ENCODE data around the gene OR1N2.
"Not testable (repeated sequence)": the region's sequence is repeated elsewhere in the genome, so short reads cannot be mapped to it uniquely, and the experiment has no call there.

The OR1N2 gene

GRCh38 chr9:122552812-122553211 lies at the start of gene OR1N2:
TSS of gene OR1N2 (plus strand) at chr9:122553112. CDS start at chr9:122553212, 100 bp downstream.
- Mint-ChIP-seq H3K4me1 (ENCODE audit: low read depth) (no peaks in the 10 kb centered on the region), H3K27me3 (ENCODE audit: low read depth) (peaks cover 11% of the 10 kb centered on the region), H3K27ac (no peak within 1 kb of the TSS), H3K36me3 (ENCODE audit: low read depth) (no peaks in the 10 kb centered on the region), H3K9me3 (no peaks in the 10 kb centered on the region), H3K4me3 (no peak within 1 kb of the TSS)

- Mint-ChIP-seq H3K36me3 (ENCODE audit: low read depth) (no peaks in the 10 kb centered on the region), H3K27ac (no peak overlapping the region), H3K4me3 (no peak overlapping the region), H3K4me1 (ENCODE audit: low read depth) (no peaks in the 10 kb centered on the region), H3K27me3 (ENCODE audit: low read depth) (peaks cover 15% of the 10 kb centered on the region), H3K9me3 (no peaks in the 10 kb centered on the region)
These were observed 45.9 kb upstream of the OR1N2 start for GRCh38 chr9:122506964-122507363.

GRCh38 chr9:122510502-122510901 lies 42.4 kb upstream of the OR1N2 start, which contains the start of gene OR1J2:
TSS of gene OR1J2 (plus strand) at chr9:122510802. CDS start at chr9:122510802, 0 bp downstream.
- Mint-ChIP-seq H3K36me3 (ENCODE audit: low read depth) (no peaks in the 10 kb centered on the region), H3K4me1 (ENCODE audit: low read depth) (no peaks in the 10 kb centered on the region), H3K9me3 (no peaks in the 10 kb centered on the region), H3K27ac (no peak within 1 kb of the TSS), H3K27me3 (ENCODE audit: low read depth) (peaks cover 15% of the 10 kb centered on the region), H3K4me3 (no peak within 1 kb of the TSS)

- H3K9me3 Mint-ChIP-seq: no peaks in the 10 kb centered on the region
- H3K4me3 Mint-ChIP-seq: no peak overlapping the region
- no peak overlapping the region for H3K27ac Mint-ChIP-seq
- no peaks in the 10 kb centered on the region for H3K27me3 Mint-ChIP-seq (ENCODE audit: low read depth)
- H3K36me3 Mint-ChIP-seq (ENCODE audit: low read depth): no peaks in the 10 kb centered on the region
- no peaks in the 10 kb centered on the region for H3K4me1 Mint-ChIP-seq (ENCODE audit: low read depth)
These were observed 34.7 kb upstream of the OR1N2 start for GRCh38 chr9:122518226-122518625.

- H3K4me1 Mint-ChIP-seq (ENCODE audit: low read depth): no peaks in the 10 kb centered on the region
- H3K27me3 Mint-ChIP-seq (ENCODE audit: low read depth): no peaks in the 10 kb centered on the region
- H3K36me3 Mint-ChIP-seq (ENCODE audit: low read depth): no peaks in the 10 kb centered on the region
- H3K9me3 Mint-ChIP-seq: no peaks in the 10 kb centered on the region
- no peak within 1 kb of the TSS for H3K27ac Mint-ChIP-seq
- no peak within 1 kb of the TSS for H3K4me3 Mint-ChIP-seq
These were observed 34.1 kb upstream of the OR1N2 start, which contains the start of gene OR1J4 for GRCh38 chr9:122518841-122519240. TSS of gene OR1J4 (plus strand) at chr9:122519141. CDS start at chr9:122519141, 0 bp downstream.

- H3K36me3 Mint-ChIP-seq (ENCODE audit: low read depth): no peaks in the 10 kb centered on the region
- no peaks in the 10 kb centered on the region for H3K4me1 Mint-ChIP-seq (ENCODE audit: low read depth)
These were observed 33.5 kb upstream of the OR1N2 start for GRCh38 chr9:122519376-122519775.

GRCh38 chr9:122526602-122527001 lies 26.3 kb upstream of the OR1N2 start:
- H3K27ac Mint-ChIP-seq: no peak overlapping the region
- no peaks in the 10 kb centered on the region for H3K27me3 Mint-ChIP-seq (ENCODE audit: low read depth)
- no peaks in the 10 kb centered on the region for H3K9me3 Mint-ChIP-seq
- H3K36me3 Mint-ChIP-seq (ENCODE audit: low read depth): no peaks in the 10 kb centered on the region
- no peaks in the 10 kb centered on the region for H3K4me1 Mint-ChIP-seq (ENCODE audit: low read depth)
- no peak overlapping the region for H3K4me3 Mint-ChIP-seq

More at GRCh38 chr9:122519376-122519775, 33.5 kb upstream of the OR1N2 start:
- Mint-ChIP-seq H3K4me3 (no peak overlapping the region), H3K27me3 (ENCODE audit: low read depth) (no peaks in the 10 kb centered on the region), H3K9me3 (no peaks in the 10 kb centered on the region), H3K27ac (no peak overlapping the region)

GRCh38 chr9:122527193-122527592 lies 25.7 kb upstream of the OR1N2 start, which contains the start of gene OR1N1:
TSS of gene OR1N1 (minus strand) at chr9:122527293. CDS start at chr9:122527293, 0 bp downstream.
- Mint-ChIP-seq H3K27ac (no peak within 1 kb of the TSS), H3K36me3 (ENCODE audit: low read depth) (no peaks in the 10 kb centered on the region), H3K4me3 (no peak within 1 kb of the TSS), H3K4me1 (ENCODE audit: low read depth) (no peaks in the 10 kb centered on the region), H3K9me3 (no peaks in the 10 kb centered on the region), H3K27me3 (ENCODE audit: low read depth) (no peaks in the 10 kb centered on the region)

GRCh38 chr9:122531157-122531556 lies 21.8 kb upstream of the OR1N2 start:
- H3K4me1 Mint-ChIP-seq (ENCODE audit: low read depth); H3K4me3 Mint-ChIP-seq; H3K36me3 Mint-ChIP-seq (ENCODE audit: low read depth); H3K9me3 Mint-ChIP-seq; H3K27ac Mint-ChIP-seq; H3K27me3 Mint-ChIP-seq (ENCODE audit: low read depth): not testable (repeated sequence)

GRCh38 chr9:122536134-122536533 lies 16.8 kb upstream of the OR1N2 start:
- H3K4me1 Mint-ChIP-seq (ENCODE audit: low read depth): no peaks in the 10 kb centered on the region
- no peaks in the 10 kb centered on the region for H3K27me3 Mint-ChIP-seq (ENCODE audit: low read depth)
- H3K9me3 Mint-ChIP-seq: peaks cover 6% of the 10 kb centered on the region
- no peak overlapping the region for H3K4me3 Mint-ChIP-seq
- no peaks in the 10 kb centered on the region for H3K36me3 Mint-ChIP-seq (ENCODE audit: low read depth)
- no peak overlapping the region for H3K27ac Mint-ChIP-seq

- H3K36me3 Mint-ChIP-seq (ENCODE audit: low read depth); H3K27me3 Mint-ChIP-seq (ENCODE audit: low read depth); H3K4me3 Mint-ChIP-seq; H3K27ac Mint-ChIP-seq; H3K4me1 Mint-ChIP-seq (ENCODE audit: low read depth); H3K9me3 Mint-ChIP-seq: not testable (repeated sequence)
These were observed 15.8 kb upstream of the OR1N2 start for GRCh38 chr9:122537066-122537465.

GRCh38 chr9:122538757-122539156 lies 14.2 kb upstream of the OR1N2 start:
- Mint-ChIP-seq H3K9me3 (peaks cover 6% of the 10 kb centered on the region), H3K27me3 (ENCODE audit: low read depth) (no peaks in the 10 kb centered on the region), H3K36me3 (ENCODE audit: low read depth) (no peaks in the 10 kb centered on the region), H3K27ac (no peak overlapping the region), H3K4me1 (ENCODE audit: low read depth) (no peaks in the 10 kb centered on the region), H3K4me3 (no peak overlapping the region)

GRCh38 chr9:122546196-122546595 lies 6.7 kb upstream of the OR1N2 start:
- Mint-ChIP-seq H3K36me3 (ENCODE audit: low read depth) (no peaks in the 10 kb centered on the region), H3K4me1 (ENCODE audit: low read depth) (no peaks in the 10 kb centered on the region), H3K27me3 (ENCODE audit: low read depth) (peaks cover 3% of the 10 kb centered on the region), H3K9me3 (no peaks in the 10 kb centered on the region), H3K27ac (no peak overlapping the region), H3K4me3 (no peak overlapping the region)

- Mint-ChIP-seq H3K9me3 (no peaks in the 10 kb centered on the region), H3K27me3 (ENCODE audit: low read depth) (peaks cover 15% of the 10 kb centered on the region), H3K36me3 (ENCODE audit: low read depth) (no peaks in the 10 kb centered on the region), H3K4me1 (ENCODE audit: low read depth) (no peaks in the 10 kb centered on the region), H3K27ac (no peak overlapping the region), H3K4me3 (no peak overlapping the region)
These were observed 1.5 kb upstream of the OR1N2 start for GRCh38 chr9:122551371-122551770.

- peaks cover 8% of the 10 kb centered on the region for H3K4me1 Mint-ChIP-seq (ENCODE audit: low read depth)
- H3K36me3 Mint-ChIP-seq (ENCODE audit: low read depth): no peaks in the 10 kb centered on the region
- H3K27ac Mint-ChIP-seq: no peak overlapping the region
- H3K9me3 Mint-ChIP-seq: peaks cover 24% of the 10 kb centered on the region
- H3K27me3 Mint-ChIP-seq (ENCODE audit: low read depth): peaks cover 8% of the 10 kb centered on the region
- H3K4me3 Mint-ChIP-seq: no peak overlapping the region
These were observed 8.5 kb downstream of the OR1N2 start for GRCh38 chr9:122561446-122561845.
